Measurements from ENCODE around the gene BMP2K. TPM values are rescaled to one million over a fixed set of nuclear protein-coding genes. Genes with fewer than 3 reads are reported as not detected.

BMP2K gene
- total and polyA plus RNA-seq, 7 donors: 13.2 to 37.9 (median 30.0) TPM

DNA sequence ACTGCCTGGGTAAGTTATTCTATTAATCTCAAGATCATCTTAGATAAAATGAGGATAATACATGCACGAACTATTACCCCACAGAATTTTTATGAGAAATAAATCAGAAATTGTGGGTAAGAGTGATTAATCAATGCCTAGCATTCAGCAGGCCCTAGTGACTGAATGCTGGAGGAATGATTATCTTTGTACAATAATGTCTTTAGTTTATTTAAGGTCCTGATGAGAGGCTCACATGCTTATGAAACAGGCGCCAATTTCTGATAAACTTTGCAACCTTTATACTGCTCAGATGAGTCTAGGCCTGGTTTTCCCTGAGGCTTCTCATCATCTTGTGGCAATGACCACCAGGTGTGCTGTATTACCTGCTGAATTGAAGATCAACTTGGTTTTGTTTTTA, 27.8 kb upstream of the BMP2K start:
- Histone ChIP-seq H3K4me1 (no peaks in the 10 kb centered on the region), H3K4me3 (no peak overlapping the region), H3K36me3 (no peaks in the 10 kb centered on the region), H3K27me3 (no peaks in the 10 kb centered on the region), H3K27ac (no peak overlapping the region), H3K9me3 (no peaks in the 10 kb centered on the region)
- DNase-seq: no peak
- TF ChIP-seq POLR2A (IDR thresholded peaks at IDR 0.05) (no peak), POLR2AphosphoS5 (IDR thresholded peaks at IDR 0.05) (no peak), EP300 (IDR thresholded peaks at IDR 0.05) (no peak)
- TF ChIP-seq, protein P1, sequence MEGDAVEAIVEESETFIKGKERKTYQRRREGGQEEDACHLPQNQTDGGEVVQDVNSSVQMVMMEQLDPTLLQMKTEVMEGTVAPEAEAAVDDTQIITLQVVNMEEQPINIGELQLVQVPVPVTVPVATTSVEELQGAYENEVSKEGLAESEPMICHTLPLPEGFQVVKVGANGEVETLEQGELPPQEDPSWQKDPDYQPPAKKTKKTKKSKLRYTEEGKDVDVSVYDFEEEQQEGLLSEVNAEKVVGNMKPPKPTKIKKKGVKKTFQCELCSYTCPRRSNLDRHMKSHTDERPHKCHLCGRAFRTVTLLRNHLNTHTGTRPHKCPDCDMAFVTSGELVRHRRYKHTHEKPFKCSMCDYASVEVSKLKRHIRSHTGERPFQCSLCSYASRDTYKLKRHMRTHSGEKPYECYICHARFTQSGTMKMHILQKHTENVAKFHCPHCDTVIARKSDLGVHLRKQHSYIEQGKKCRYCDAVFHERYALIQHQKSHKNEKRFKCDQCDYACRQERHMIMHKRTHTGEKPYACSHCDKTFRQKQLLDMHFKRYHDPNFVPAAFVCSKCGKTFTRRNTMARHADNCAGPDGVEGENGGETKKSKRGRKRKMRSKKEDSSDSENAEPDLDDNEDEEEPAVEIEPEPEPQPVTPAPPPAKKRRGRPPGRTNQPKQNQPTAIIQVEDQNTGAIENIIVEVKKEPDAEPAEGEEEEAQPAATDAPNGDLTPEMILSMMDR (IDR thresholded peaks at IDR 0.05): no peak
- intact Hi-C loops (cut with DNase I): no loop called here
- WGBS, 2 donors: 70 to 75% methylated on average over 2 of the region's 2 CpGs

DNA sequence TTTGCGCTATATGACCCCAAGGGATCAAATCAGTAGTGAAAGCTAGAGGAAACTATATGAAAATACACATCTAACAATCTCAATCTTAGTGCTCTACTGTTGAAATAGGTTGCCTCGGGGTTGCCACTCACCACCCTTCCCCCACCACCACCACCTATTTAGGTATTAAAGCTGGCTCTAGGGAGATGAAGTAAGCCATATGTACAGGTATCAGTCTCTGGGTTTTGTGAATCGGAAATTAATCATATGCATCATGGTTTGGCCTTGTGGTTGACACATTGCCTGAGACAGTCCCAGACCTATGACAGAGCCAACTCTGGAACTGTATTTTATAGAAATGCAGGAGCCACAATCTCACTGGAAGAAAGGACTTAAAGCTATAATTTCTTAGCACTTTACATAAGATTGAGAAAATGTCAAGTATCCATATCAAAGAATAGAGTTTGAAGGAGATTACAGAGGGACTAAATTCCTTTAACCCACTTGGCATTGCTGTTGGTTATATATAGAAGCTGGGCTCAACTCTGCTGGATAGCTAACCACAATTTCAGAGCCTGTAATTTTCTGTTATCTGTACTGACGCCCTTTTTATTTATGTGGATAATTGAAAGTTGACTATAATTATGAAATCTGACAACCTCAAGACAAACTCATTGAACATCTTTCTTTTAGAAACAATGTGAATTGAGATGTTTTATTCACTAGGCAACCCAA, 26.7 kb upstream of the BMP2K start:
- no peak overlapping the region for H3K27ac ChIP-seq
- no peaks in the 10 kb centered on the region for H3K9me3 ChIP-seq
- no peak for DNase-seq
- no peaks in the 10 kb centered on the region for H3K27me3 ChIP-seq
- no peak overlapping the region for H3K4me3 ChIP-seq
- intact Hi-C loops (cut with DNase I): no loop called here
- no peaks in the 10 kb centered on the region for H3K36me3 ChIP-seq
- 79 to 89% methylated on average over 4 of the region's 4 CpGs for WGBS, 2 donors
- H3K4me1 ChIP-seq: no peaks in the 10 kb centered on the region
- TF ChIP-seq POLR2AphosphoS5 (IDR thresholded peaks at IDR 0.05): no peak

DNA sequence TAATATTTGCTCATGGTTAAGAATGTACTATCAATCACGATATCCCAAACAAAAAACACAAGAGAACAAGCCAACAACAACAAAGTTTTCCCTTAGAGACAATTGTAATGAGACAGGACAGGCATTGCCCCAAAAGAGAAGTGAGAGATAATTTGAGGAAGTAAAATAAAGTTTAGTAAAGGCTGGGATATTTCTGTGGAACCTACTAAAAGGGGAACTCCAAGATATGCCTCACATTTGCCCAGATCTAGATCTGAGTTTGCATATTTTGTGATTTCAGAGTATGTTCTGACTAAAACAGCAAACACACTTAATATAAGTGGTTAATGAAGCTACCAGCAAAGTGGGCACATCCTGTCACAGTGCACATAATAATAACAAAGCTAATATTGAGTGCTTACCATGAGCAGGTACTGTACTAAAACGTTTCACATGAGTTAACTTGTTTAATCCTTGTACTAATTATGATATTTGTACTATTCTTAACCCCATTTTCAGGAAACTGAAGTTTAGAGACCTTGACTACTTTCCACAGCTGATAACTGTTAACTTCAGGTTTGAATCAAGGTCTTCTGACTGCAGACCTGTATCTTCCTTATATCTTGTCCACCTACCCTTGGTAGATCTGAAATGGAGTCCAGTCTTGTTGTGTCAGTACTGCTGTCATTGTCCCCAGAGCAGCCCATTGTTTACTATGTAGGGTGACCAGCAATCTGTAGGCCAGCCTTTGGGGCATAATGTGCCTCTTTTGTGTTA, 26.0 kb upstream of the BMP2K start:
- DNase-seq: no peak
- Histone ChIP-seq H3K27ac (no peak overlapping the region), H3K36me3 (no peaks in the 10 kb centered on the region), H3K4me3 (no peak overlapping the region), H3K4me1 (no peaks in the 10 kb centered on the region), H3K27me3 (no peaks in the 10 kb centered on the region), H3K9me3 (no peaks in the 10 kb centered on the region)
- 37 to 65% methylated on average over 2 of the region's 2 CpGs for WGBS, 2 donors
- TF ChIP-seq EP300 (IDR thresholded peaks at IDR 0.05) (no peak), POLR2AphosphoS5 (IDR thresholded peaks at IDR 0.05) (no peak), POLR2A (IDR thresholded peaks at IDR 0.05) (no peak)
- TF ChIP-seq, protein P1 (IDR thresholded peaks at IDR 0.05): no peak
- intact Hi-C loops (cut with DNase I): no loop called here

DNA sequence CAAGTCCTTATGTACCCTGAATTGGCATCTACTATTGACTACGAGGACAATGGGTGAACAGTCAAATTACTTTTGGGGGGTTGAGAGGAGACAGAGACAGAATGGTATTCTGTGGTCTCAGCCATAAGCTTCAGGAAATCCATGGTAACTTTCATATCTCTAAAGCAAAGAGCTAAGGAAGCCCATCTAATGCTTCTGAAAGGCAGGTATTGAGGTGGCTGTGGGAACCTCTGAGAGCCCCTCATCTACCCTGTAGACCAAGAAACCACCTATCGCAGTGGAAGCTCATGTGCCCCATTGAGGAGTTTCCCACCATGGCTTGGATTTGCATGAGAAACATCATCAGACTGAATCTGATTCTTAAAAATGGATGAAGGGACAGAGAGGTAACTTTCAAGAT, 23.1 kb upstream of the BMP2K start:
- 83 to 98% methylated on average over 2 of the region's 2 CpGs for WGBS, 2 donors
- TF ChIP-seq POLR2AphosphoS5 (IDR thresholded peaks at IDR 0.05) (no peak), POLR2A (IDR thresholded peaks at IDR 0.05) (no peak)

DNA sequence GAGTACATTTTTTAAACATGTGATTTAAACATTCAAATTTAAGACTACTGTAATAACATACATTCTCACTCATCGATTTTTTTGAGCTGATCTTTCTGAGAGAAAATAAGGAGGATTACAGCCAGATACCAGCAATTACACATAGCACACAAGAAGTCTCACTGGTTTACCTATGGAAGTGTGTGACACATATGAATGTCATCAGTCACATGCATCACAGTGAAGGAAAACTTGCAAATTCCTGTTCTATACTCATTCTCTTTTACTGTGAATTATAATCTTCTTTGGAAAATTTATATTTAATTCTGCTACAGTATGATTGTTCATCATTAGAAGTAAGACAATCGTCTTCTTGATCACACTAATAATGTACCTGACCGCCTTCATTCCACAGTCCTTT, 21.3 kb upstream of the BMP2K start:
- H3K27me3 ChIP-seq: no peaks in the 10 kb centered on the region
- intact Hi-C loops (cut with DNase I): no loop called here
- H3K4me1 ChIP-seq: no peaks in the 10 kb centered on the region
- DNase-seq: no peak
- H3K4me3 ChIP-seq: no peak overlapping the region
- TF ChIP-seq EP300 (IDR thresholded peaks at IDR 0.05): no peak
- TF ChIP-seq POLR2AphosphoS5 (IDR thresholded peaks at IDR 0.05): no peak
- TF ChIP-seq, protein P1 (IDR thresholded peaks at IDR 0.05): no peak
- TF ChIP-seq POLR2A (IDR thresholded peaks at IDR 0.05): no peak
- no peak overlapping the region for H3K27ac ChIP-seq
- H3K9me3 ChIP-seq: no peaks in the 10 kb centered on the region
- WGBS, 2 donors: 87 to 90% methylated on average over 3 of the region's 3 CpGs
- no peaks in the 10 kb centered on the region for H3K36me3 ChIP-seq

More for the DNA sequence above, 23.1 kb upstream of the BMP2K start:
- Histone ChIP-seq H3K9me3 (no peaks in the 10 kb centered on the region), H3K4me3 (no peak overlapping the region), H3K36me3 (no peaks in the 10 kb centered on the region), H3K27me3 (no peaks in the 10 kb centered on the region), H3K27ac (no peak overlapping the region), H3K4me1 (no peaks in the 10 kb centered on the region)
- DNase-seq: no peak
- intact Hi-C loops (cut with DNase I): no loop called here
